Measurements from ENCODE around the gene SLC35A1.

SLC35A1 gene

DNA sequence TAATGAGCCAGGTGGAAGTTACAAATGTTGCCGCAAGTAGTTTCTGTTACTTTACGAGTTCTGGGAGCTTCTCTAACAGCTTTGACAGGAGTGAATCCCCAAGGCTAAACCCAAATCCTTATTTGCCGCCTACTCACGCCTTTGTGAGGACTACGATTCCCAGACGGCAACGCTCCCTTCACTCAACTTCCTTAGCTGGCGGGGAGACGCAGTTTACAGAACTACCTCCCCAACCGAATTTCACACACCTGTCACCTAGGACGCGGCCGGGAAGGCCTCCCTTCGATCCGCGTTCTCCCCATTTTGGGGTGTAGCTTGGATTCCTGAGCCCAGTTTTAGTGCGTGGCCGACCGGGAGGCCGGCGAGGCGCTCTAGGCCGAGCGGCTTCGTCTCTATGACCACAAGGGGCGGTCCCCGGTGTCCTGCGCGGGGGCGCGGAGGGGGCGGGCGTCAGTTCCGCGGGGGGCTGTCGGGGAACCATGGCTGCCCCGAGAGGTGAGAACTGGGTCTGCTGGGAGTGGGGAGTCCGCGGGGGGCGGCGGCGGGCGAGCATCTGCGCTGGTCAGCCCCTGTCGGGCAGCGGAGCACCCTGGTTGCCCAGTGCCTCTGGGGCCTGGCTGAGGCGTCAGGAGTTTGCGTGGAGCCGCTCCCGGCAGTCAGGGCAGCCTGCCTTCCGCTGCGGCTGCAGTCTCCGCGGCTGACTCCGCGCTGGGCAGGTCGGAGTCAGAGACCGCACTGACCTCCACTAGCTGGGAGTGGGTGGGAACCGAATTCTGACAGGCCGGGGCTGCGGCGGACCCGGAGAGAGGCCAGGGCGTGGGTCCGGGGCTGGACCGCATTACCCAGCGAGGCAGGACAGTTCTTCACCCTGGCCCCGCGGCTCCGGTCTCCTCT lies at the start of gene SLC35A1:
TSS of gene SLC35A1 (plus strand) at position 450 of the 894 bp plus-strand sequence. CDS start at position 480, 30 bp downstream.
- Histone ChIP-seq H3K36me3 (peaks cover 7% of the 10 kb centered on the region), H3K4me1 (ENCODE audit: control insufficient read depth in 1 of 2, insufficient read depth in 1 of 2, low read depth in 1 of 2, low read length in 1 of 2) (peaks cover 21 to 26% of the 10 kb centered on the region in 2 experiments), H3K4me3 (ENCODE audit: low read depth in 1 of 2, low read length in 1 of 2) (peak within 1 kb of the TSS; percentile 75 to 77), H3K9me3 (no peaks in the 10 kb centered on the region), H3K27ac (peak within 1 kb of the TSS; percentile 84), H3K27me3 (peaks cover 12% of the 10 kb centered on the region)
- TF ChIP-seq, protein P1, sequence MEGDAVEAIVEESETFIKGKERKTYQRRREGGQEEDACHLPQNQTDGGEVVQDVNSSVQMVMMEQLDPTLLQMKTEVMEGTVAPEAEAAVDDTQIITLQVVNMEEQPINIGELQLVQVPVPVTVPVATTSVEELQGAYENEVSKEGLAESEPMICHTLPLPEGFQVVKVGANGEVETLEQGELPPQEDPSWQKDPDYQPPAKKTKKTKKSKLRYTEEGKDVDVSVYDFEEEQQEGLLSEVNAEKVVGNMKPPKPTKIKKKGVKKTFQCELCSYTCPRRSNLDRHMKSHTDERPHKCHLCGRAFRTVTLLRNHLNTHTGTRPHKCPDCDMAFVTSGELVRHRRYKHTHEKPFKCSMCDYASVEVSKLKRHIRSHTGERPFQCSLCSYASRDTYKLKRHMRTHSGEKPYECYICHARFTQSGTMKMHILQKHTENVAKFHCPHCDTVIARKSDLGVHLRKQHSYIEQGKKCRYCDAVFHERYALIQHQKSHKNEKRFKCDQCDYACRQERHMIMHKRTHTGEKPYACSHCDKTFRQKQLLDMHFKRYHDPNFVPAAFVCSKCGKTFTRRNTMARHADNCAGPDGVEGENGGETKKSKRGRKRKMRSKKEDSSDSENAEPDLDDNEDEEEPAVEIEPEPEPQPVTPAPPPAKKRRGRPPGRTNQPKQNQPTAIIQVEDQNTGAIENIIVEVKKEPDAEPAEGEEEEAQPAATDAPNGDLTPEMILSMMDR (IDR thresholded peaks at IDR 0.05), result peak; percentile 26

- Histone ChIP-seq H3K27ac (no peak overlapping the region), H3K36me3 (no peaks in the 10 kb centered on the region), H3K4me3 (ENCODE audit: low read depth in 1 of 2, low read length in 1 of 2) (no peak overlapping the region), H3K9me3 (no peaks in the 10 kb centered on the region), H3K4me1 (ENCODE audit: control insufficient read depth in 1 of 2, insufficient read depth in 1 of 2, low read depth in 1 of 2, low read length in 1 of 2) (no peaks in the 10 kb centered on the region), H3K27me3 (peaks cover 56% of the 10 kb centered on the region)
- TF ChIP-seq, protein P1 (IDR thresholded peaks at IDR 0.05), result no peak
These were observed 46.0 kb upstream of the SLC35A1 start for GRCh38 chr6:87426789-87427188.

GRCh38 chr6:87430499-87430898 lies 42.3 kb upstream of the SLC35A1 start:
- no peaks in the 10 kb centered on the region for H3K9me3 ChIP-seq
- no peaks in the 10 kb centered on the region for H3K4me1 ChIP-seq (ENCODE audit: control insufficient read depth in 1 of 2, insufficient read depth in 1 of 2, low read depth in 1 of 2, low read length in 1 of 2)
- H3K36me3 ChIP-seq, result no peaks in the 10 kb centered on the region
- no peak overlapping the region for H3K4me3 ChIP-seq (ENCODE audit: low read depth in 1 of 2, low read length in 1 of 2)
- H3K27me3 ChIP-seq, result peaks cover 58% of the 10 kb centered on the region
- no peak overlapping the region for H3K27ac ChIP-seq
- TF ChIP-seq, protein P1 (IDR thresholded peaks at IDR 0.05), result no peak

DNA sequence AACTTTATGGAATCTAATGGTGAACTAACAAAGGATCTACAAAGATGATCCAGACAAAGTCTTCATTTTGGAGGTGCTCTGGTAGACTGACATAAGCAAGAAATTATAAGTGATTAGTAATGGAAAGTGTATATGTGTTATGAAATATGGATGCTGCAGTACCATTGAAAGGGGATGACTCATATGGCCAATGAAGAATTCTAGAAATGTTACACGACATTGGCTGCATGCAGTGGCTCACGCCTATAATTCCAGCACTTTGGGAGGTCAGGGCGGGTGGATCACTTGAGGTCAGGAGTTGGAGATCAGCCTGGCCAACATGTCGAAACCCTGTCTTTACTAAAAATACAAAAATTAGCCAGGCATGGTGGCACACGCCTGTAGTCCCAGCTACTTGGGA lies 41.5 kb upstream of the SLC35A1 start:
- Histone ChIP-seq H3K4me3 (ENCODE audit: low read depth in 1 of 2, low read length in 1 of 2) (no peak overlapping the region), H3K27me3 (peaks cover 51% of the 10 kb centered on the region), H3K27ac (no peak overlapping the region), H3K4me1 (ENCODE audit: control insufficient read depth in 1 of 2, insufficient read depth in 1 of 2, low read depth in 1 of 2, low read length in 1 of 2) (no peaks in the 10 kb centered on the region), H3K9me3 (no peaks in the 10 kb centered on the region), H3K36me3 (no peaks in the 10 kb centered on the region)
- TF ChIP-seq, protein P1 (IDR thresholded peaks at IDR 0.05), result no peak

GRCh38 chr6:87436435-87436834 lies 36.3 kb upstream of the SLC35A1 start:
- TF ChIP-seq, protein P1 (IDR thresholded peaks at IDR 0.05), result no peak
- peaks cover 38% of the 10 kb centered on the region for H3K27me3 ChIP-seq
- H3K4me1 ChIP-seq (ENCODE audit: control insufficient read depth in 1 of 2, insufficient read depth in 1 of 2, low read depth in 1 of 2, low read length in 1 of 2), result no peaks in the 10 kb centered on the region
- no peaks in the 10 kb centered on the region for H3K36me3 ChIP-seq
- no peak overlapping the region for H3K4me3 ChIP-seq (ENCODE audit: low read depth in 1 of 2, low read length in 1 of 2)
- no peaks in the 10 kb centered on the region for H3K9me3 ChIP-seq
- H3K27ac ChIP-seq, result no peak overlapping the region
